ENCODE results near the gene LYG1.
A peak's percentile ranks its signal among the peaks of the same experiment; 100 is the strongest.
"Not testable (repeated sequence)": the region's sequence is repeated elsewhere in the genome, so short reads cannot be mapped to it uniquely, and the experiment has no call there.

The LYG1 gene

DNA sequence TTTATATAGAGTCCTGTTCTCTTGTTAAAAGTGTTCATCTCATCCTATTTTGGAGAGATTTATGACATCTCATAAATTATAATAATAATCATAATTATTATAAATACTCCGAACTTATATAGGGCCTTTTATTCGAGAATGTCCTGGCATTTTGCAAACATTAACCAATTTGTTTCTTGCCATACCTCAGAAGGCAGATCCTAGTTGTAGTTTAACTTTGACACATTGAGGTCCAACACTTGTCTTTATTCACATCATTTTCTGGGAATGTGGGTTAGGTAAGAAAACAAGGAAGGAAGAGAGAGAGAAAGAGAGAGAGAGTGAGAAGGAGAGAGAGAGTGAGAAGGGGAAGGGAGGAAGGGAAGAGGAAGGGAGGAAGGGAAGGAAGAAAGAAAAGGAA is at the start of gene LYG1:
Gene LYG1, minus strand, starts transcription at position 101 of the 400 bp plus-strand sequence. CDS start 5,527 bp downstream, outside the sequence.
- not testable (repeated sequence) for H3K4me3 ChIP-seq (ENCODE audit: low read depth, low read length)

DNA sequence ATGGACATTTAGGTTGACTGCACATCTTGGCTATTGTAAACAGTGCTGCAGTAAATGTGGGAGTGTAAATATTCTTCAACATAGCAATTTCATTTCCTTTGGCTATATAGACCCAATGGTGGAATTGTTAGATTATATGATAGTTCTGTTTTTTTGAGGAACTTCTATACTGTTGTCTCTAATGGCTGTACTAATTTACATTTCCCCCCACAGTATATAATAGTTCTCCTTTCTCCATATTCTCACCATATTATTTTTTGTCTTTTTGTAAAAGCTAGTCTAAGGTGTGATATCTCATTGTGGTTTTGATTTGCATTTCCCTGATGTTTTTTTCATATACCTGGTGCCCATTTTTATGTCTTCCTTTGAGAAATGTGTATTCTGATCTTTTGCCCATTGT is 49.2 kb upstream of the LYG1 start:
- no peak overlapping the region for H3K4me3 ChIP-seq (ENCODE audit: low read depth, low read length)

DNA sequence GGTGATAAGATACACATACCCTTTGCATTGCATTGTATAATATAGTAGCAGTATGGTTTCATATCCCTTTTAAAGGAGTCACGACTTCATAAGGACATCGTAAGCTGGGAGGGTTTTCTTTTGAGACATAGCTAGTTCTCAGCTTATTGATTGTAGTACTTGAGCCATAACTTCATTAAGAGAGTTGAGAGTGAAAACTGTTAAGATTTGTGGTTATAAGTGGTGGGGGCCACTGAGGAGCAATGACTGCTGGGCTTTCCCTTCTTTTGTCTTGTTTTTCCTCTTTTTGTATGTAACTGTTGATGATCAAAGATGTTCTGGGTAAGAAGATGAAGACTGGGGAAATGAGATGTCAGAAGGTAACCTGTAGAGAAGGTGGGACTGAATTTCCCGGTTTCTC is 47.2 kb upstream of the LYG1 start:
- no peak overlapping the region for H3K4me3 ChIP-seq (ENCODE audit: low read depth, low read length)

DNA sequence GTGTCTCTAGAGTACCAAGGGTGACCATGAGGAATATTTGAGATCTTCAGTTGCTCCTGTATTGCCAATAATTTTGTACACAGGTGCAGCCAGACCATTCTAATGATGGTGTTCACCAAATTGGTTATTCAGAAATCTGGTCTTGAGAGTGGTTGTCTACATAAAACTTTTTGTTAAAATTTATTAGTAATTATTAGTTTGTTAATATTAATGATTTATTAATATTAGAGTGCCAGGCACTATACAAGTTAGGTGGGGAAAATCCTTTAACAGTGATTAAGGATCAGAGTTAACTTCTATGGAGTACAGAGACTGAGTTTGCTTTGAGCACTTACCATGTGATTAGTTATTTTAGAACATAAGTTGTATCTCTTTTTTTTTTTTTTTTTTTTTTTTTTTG is 45.2 kb upstream of the LYG1 start:
- H3K4me3 ChIP-seq (ENCODE audit: low read depth, low read length) = no peak overlapping the region

DNA sequence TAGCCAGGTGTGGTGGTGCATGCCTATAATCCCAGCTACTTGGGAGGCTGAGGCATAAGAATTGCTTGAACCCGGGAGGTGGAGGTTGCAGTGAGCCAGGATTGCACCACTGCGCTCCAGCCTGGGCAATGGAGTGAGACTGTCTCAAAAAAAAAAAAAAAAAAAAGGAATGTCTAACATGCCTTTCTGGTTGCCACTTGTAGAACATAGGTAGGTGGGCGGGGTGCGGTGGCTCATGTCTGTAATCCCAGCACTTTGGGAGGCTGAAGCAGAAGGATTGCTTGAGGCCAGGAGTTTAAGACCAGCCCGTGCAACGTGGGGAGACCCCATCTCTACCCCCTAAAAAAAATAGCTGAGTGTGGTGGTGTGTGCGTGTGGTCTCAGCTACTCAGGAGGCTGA is 44.4 kb upstream of the LYG1 start:
- H3K4me3 ChIP-seq (ENCODE audit: low read depth, low read length) = not testable (repeated sequence)

DNA sequence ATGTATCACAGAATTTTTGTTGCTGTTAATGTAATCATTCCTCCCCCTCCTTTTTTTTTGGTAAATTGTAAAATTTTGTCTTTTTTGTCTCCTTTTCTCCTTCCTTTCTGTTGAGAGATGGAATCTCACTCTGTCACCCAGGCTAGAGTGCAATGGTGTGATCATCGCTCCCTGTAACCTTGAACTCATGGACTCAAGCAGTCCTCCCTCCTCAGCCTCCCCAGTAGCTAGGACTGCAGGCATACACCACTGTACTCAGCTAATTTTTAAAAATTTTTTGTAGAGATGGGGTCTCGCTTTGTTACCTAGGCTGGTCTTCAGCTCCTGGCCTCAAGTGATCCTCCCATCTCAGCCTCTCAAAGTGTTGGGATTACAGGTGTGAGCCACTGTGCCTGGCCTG is 41.5 kb upstream of the LYG1 start:
- no peak overlapping the region for H3K4me3 ChIP-seq (ENCODE audit: low read depth, low read length)

DNA sequence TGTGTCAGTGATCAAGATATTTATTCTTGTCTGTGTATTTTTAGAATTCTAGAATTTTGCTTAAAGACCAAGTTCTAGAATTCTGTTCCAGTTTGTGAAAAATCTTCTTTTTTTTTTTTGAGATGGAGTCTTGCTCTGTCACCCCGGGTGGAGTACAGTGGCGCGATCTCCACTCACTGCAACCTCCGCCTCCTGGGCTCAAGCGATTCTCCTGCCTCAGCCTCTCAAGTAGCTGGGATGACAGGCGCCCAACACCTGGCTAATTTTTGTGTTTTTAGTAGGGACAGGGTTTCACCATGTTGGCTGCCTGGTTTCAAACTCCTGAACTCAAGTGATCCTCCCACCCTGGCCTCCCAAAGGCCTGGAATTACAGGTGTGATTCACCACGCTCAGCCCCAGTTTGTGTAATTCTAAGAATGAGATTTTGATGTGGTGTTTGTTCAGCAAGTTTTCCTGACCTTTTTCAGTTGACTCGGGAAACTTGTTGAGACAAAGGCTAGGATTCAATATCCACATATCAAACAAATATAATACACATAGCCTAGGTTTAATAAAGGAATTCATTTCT is 39.8 kb upstream of the LYG1 start:
- H3K4me3 ChIP-seq (ENCODE audit: low read depth, low read length) = no peak overlapping the region

DNA sequence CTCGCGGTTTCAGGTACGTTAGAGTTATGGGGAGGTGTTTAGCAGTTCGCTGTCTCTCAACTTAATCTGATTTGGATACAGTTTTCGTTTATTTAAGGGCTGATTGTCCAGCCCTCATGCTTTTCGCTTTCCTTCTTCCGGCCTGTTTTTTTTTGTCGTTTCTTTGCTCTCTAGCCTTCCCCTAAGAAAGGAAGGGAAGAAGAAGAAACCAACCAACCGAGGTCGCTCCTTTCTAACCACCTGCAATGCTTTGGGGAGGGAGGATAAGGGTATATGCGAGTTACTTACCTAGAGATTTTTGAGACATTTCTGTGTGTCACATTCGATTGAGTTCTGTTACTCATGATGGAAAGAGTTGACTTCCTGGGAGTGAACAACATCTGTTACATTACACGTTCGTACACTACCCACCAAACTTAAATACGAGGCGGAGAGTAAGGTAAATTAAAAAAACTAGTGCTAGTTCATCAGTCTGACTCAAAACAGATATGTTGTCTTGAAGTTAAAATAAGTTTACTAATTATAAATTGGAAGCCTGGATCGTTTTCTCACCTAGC is 37.1 kb upstream of the LYG1 start:
- H3K4me3 ChIP-seq (ENCODE audit: low read depth, low read length) = peak overlapping the region; percentile 91

DNA sequence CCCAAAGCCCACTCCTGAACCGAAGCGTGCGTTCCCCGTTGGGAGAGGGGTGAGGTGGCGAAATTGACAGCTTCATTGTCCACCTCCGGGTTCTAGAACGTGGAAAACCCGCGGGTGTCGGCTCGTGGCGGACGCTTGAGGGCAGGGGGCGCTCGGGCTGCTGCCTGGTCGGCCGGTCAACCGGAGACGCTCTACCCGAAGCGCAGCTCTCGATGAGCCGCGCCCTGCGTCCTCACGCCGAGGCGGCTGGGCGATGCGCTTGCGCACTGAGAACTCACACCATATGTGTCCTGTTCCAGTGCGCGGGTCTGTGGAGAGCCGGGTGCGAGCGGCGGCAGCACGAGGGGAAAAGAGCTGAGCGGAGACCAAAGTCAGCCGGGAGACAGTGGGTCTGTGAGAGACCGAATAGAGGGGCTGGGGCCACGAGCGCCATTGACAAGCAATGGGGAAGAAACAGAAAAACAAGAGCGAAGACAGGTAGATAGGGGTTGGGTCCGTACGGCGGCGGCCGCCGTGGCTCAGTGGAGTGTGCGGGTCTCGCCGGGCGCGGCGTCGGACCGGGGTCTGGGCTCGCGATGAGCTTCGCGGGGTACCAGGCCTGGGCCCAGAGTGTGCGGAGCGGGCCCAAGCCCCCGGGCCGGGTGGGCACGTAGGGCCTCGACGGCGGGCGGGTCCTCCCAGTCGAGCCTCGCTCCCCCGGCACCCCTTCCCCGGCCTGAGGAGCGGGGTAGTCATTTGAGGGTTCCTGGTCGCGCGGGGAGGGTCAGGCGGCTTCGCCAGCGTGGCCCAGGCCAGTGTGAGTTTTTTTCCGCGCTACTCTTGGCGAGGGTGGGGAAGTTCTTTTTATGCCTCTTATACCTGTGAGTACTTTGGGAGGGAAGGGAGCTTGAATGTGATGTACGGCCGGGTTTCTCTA is 36.4 kb upstream of the LYG1 start, which contains the start of gene EIF5B:
Gene EIF5B, plus strand, starts transcription at position 277 of the 916 bp plus-strand sequence. Its CDS starts 166 bp downstream, at position 443.
- peak within 1 kb of the TSS; percentile 96 for H3K4me3 ChIP-seq (ENCODE audit: low read depth, low read length)

DNA sequence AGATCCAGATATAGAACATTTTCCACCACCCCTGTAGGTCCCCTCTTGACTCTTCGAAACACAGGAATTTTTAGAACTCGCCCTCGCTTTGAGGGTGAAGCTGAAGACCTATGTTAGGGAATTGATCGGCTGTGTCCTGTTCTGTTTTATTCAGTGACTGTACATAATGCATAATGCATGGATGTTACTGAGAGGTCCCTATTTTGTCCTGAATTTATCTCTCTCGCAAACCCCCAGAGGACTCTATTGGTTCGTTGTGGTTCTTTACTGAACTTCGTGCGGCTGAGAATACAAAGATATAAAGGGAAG is 35.8 kb upstream of the LYG1 start:
- H3K4me3 ChIP-seq (ENCODE audit: low read depth, low read length) = peak overlapping the region; percentile 91

DNA sequence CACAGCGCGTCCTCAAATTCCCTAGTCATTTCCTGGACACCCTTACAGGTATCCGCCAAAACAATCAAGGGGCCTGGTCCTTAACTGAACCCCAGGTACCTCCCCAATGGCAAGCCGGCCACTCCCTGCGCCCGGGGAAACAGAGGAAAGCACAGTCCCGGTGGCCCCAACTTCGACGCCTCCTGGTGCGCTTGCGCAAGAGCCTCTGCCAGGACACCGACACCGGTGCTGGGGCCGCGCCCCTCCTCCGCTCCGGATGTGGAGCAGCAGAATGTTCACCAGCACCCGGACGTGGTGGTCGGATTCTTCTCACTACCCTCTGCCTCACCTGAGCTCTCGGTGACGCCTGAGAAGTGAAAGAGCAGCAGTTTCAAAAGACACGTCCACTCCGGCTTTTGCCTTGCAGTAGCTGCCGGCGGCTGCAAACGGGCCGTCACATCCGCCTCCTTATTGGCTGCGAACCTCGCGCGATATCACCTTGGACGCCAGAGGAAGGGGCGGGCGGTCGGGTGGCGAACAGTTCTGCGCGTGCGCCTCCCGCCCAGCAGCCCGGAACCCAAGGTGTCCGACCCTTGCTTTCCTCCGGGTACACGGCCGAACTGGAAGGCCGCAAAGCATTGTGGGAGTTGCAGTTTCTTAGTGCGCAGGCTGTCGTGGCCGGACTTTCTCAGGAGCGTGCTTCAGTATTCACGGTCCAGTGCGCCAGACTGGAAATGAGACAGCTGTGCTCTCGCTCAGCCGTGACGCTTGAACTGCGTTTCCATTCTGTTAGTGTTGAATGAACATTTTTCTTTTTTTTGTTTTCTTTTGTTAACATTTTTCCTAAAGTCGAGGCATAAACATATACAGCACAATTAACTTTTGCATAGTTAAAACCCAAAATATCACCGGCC is 35.2 kb upstream of the LYG1 start, which contains the start of gene TXNDC9:
Gene TXNDC9, minus strand, starts transcription at position 423 of the 893 bp plus-strand sequence. CDS start 3,123 bp downstream, outside the sequence.
- peak within 1 kb of the TSS; percentile 96 for H3K4me3 ChIP-seq (ENCODE audit: low read depth, low read length)

DNA sequence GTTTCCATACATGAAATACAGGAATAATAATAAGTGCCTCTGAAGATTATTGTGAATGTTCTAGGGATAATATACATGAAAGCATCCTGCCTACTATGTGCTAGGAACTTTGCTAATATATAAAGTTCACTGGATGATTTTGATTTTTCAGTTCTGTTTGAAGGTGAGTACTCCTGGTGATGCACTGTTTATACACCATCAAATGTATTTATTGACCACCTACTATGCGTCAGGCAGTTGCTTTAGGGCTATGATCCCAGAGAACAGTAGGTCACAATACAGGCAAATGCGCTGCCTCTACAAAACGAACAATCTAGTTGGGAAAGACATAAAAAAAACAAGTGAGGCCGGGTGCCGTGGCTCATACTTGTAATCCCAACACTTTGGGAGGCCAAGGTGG is 24.4 kb upstream of the LYG1 start:
- H3K4me3 ChIP-seq (ENCODE audit: low read depth, low read length) = no peak overlapping the region

DNA sequence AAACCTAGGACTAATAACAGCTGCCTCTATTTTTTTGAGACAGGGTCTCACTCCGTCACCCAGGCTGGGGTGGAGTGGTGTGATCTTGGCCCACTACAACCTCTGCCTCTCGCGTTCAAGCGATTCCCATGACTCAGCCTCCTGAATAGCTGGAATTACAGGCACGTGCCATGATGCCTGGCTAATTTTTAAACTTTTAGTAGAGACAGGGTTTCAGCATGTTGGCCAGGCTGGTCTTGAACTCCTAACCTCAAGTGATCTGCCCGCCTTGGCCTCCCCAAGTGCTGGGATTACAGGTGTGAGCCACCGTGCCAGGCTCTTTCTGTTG is 16.8 kb upstream of the LYG1 start:
- not testable (repeated sequence) for H3K4me3 ChIP-seq (ENCODE audit: low read depth, low read length)

DNA sequence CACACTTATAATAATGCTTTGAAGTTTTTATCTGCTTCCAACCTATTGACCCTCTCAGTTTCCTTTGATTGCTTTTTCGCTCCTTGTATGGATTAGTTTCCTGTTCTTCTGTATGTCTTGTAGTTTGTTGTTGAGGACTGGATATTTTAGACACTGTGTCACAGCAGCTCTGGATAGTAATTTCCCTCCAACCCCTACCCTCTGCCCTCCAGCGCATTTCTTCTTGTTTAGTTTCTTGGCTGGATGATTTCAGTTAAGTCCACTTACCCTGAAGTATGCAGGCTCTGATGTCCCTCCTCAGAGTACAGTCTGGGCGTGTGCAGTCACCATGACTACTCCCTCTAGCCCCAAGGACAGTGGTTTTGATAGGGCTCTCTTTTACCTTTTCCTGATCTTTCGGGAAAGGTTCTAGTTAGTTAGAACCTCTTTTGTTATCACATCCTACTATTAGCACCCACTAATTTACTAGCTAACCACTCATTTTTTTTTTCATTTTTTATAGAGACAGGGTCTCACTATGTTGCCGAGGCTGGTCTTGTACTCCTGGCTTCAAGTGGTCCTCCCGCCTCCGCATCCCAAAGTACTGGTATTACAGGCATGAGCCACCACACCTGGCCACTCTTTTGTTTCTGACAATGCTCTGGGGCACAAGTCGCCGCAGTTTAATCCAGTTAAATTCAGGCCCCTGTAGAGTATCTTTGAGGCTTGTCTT is 16.3 kb upstream of the LYG1 start:
- no peak overlapping the region for H3K4me3 ChIP-seq (ENCODE audit: low read depth, low read length)

DNA sequence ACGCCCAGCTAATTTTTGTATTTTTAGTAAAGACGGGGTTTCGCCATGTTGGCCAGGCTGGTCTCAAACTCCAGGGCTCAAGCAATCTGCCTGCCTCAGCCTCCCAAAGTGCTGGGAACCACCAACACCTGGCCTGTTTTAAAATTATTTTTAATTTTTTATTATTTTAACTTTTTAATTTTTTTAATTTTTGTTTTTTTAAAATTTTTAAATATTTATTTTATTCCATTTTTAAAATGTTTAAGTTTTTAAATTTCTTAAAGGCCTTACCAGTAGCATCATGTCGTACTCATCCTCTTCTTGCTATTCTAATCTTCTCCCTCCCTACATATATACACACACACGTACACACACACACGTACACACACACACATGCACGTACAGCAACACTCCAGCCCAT is 1.4 kb downstream of the LYG1 start:
- no peak overlapping the region for H3K4me3 ChIP-seq (ENCODE audit: low read depth, low read length)

DNA sequence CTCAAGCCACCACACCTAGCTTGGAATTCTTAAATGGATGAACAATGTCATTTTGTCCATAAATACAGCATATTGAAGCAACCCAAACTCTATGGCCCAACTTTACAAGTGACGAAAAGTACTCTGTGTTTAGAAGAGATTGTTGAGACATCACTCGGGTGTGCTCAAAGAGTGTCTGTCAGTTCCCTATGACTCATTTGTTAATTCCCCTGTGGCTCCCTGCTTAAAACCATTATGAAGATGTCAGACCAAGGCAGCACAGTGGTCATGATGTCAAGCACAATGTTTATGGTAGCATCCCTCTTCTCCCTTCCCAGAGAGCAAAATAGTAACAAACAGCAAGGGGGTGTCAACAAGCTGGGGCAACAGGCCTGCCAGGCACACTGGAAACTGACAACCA is 3.0 kb downstream of the LYG1 start:
- no peak overlapping the region for H3K4me3 ChIP-seq (ENCODE audit: low read depth, low read length)

DNA sequence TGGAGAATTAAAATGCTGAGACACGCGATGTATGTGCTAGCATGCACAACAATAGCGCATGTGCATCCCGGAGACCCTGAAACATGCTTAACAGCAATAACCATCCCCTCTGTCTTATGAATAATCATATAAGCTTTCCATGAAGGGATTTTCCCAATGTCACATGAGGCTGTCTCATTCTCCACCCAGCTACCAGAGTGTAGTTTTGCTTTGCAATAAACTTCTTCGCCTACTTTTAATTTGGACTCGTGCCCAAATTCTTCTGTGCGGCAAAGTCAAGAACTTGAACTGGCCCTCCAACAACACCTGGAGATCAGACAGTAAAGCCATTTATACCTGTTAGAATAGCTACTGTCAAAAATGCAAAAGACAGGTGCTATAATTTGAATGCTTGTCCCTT is 15.5 kb downstream of the LYG1 start:
- H3K4me3 ChIP-seq (ENCODE audit: low read depth, low read length) = no peak overlapping the region

DNA sequence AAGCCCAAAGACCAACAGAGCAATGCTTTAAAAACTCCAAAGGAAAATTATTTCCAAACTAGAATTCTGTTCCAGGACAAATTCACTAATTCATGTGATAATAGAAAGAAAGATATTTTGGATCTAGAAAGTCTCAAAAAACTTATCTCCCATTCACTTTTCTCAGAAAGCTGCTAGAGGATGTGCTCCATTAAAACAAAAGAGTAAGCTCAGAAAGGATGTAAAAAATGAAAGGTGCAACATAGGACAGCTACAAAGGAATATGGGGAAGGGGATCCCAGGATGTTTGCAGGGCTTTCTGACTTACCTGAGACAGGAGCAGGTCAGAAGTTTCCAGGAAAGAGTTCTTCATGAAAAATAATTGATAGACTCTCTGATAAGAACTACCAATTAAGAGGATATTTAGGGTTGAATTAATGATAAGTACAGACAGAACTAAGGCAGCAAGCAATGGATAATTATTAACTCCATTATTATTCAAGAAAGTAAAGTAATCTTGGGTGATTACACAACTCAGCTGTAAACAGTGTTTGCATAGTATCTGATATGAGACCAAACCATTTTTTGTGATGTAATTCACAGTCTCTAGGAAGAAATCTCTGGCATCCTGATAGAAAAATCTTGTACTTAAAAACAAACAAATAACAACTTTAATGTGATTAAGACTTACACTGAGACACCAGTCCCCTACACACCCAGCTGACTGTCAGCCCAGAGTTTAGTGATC is 20.9 kb downstream of the LYG1 start:
- no peak overlapping the region for H3K4me3 ChIP-seq (ENCODE audit: low read depth, low read length)

DNA sequence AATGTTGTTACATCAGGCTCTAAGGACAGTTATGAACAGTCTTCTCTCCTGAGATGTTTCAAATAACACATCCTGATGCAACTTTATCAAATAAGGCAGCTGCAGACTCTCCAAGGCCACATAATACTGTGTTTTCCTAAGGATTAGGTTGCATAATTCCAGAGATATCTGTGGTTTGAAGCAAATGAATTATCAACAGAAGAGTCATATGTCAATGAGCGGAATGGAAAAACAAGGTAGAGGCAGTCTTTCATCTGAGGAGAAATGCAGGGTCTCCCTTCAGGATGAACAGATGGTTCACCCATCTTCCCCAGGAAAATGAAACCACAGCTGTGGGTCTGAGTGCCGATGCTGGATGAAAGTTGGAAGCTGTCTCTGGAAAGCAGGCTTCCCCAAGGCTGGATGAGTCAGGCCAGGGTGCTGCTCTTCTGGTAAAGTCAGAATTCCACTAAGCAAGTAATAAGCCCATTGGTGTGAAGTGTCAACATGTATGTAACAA is 22.2 kb downstream of the LYG1 start:
- no peak overlapping the region for H3K4me3 ChIP-seq (ENCODE audit: low read depth, low read length)

Measured in iPS-11a (cell line).